Ascending aorta (tissue), 2 donors: ENCODE data around the gene TOP2A. TPM values are rescaled to one million over a fixed set of nuclear protein-coding genes. Genes with fewer than 3 reads are reported as not detected.

Experiments used
- DNase-seq, 2 donors: peaks; one replicate each; pipeline ENCODE4 v3.0.0-alpha.2; 2019; ENCODE audit warnings: low spot score in 2 of 2
- H3K27ac ChIP-seq, 2 donors: fragments of 200-600 bp; sonication (generic); one replicate each; pipeline ENCODE4 v1.5.1; 2016 to 2017; ENCODE audit warnings: mild to moderate bottlenecking in 1 of 2
- H3K27me3 ChIP-seq: fragments of 200-600 bp; sonication (generic); one replicate; pipeline ENCODE4 v1.5.1; 2017
- H3K36me3 ChIP-seq, 2 donors: fragments of 200-600 bp; sonication (generic); one replicate each; pipeline ENCODE4 v1.5.1; 2016
- H3K4me1 ChIP-seq, 2 donors: fragments of 200-600 bp; sonication (generic); one replicate each; pipeline ENCODE4 v1.5.1; 2016 to 2017; ENCODE audit warnings: mild to moderate bottlenecking in 1 of 2
- H3K4me3 ChIP-seq, 2 donors: fragments of 200-600 bp; sonication (generic); one replicate each; pipeline ENCODE4 v1.5.1; 2016 to 2017; ENCODE audit warnings: mild to moderate bottlenecking in 1 of 2
- H3K9me3 ChIP-seq, 2 donors: fragments of 200-600 bp; sonication (generic); one replicate each; pipeline ENCODE4 v1.5.1; 2016
- intact Hi-C: fragments of 100-400 bp; cut with DNase I; formaldehyde crosslinking; loops from one replicate; pipeline ENCODE4 v1.15.1; 2023
- total RNA-seq: library from RNA; depleted of rRNA; stranded (reverse); fragments of >200 nt; gene quantifications from one replicate; pipeline ENCODE4 v1.1.0, GENCODE V29; 2016
- TF ChIP-seq, protein P1 (sequence below), 3 experiments: fragments of 200-600 bp in 2 of 3; fragments of 450-650 bp in 1 of 3; sonication (generic) in 2 of 3; IDR thresholded peaks; one replicate each; pipeline ENCODE4 v1.5.1; 2016 to 2019; ENCODE audit warnings: antibody characterized with exemption in 3 of 3, mild to moderate bottlenecking in 1 of 3, moderate library complexity in 1 of 3

Gene TOP2A
- total RNA-seq, 1 donor from 2014 or later: 0.11 TPM

DNA sequence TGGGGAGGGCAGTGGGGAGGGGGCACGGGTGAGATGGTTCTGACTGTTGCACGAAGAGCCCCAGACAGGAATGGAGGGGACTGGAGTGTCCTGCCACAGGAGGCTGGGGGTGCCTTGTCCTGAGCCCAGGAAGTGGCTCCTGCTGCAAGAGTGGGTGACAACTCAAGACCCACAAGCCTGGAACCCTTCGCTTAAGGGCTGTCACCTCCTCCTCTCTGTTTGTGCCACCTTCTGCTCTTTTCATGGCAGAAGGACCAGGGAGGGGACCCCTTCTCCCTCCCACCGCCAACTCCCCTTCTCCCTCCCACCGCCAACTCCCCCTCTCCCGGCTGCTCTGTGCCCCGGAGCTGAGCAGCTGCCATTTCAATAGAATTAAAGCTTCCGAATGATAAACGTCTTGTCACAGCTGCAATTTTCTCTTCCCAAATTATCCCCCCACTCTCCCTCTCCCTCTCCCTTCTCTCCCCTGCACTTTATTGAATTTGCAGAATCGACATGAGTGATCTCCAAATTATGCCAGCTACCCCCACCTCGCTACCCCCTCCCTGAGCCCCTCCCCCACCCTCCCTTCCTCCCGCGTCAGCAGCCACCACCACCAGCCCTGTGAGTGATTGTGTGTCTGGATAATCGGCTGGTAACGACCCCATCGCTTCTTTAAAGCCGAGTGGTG, 66.9 kb downstream of the TOP2A start:
- TF ChIP-seq, protein P1, sequence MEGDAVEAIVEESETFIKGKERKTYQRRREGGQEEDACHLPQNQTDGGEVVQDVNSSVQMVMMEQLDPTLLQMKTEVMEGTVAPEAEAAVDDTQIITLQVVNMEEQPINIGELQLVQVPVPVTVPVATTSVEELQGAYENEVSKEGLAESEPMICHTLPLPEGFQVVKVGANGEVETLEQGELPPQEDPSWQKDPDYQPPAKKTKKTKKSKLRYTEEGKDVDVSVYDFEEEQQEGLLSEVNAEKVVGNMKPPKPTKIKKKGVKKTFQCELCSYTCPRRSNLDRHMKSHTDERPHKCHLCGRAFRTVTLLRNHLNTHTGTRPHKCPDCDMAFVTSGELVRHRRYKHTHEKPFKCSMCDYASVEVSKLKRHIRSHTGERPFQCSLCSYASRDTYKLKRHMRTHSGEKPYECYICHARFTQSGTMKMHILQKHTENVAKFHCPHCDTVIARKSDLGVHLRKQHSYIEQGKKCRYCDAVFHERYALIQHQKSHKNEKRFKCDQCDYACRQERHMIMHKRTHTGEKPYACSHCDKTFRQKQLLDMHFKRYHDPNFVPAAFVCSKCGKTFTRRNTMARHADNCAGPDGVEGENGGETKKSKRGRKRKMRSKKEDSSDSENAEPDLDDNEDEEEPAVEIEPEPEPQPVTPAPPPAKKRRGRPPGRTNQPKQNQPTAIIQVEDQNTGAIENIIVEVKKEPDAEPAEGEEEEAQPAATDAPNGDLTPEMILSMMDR (IDR thresholded peaks at IDR 0.05): no peak
- peaks cover 27 to 42% of the 10 kb centered on the region in 2 donors for H3K4me1 ChIP-seq
- peak overlapping the region in 1 of 2 donors; percentile 21 for H3K27ac ChIP-seq
- no peak overlapping the region for H3K4me3 ChIP-seq
- no peaks in the 10 kb centered on the region for H3K27me3 ChIP-seq
- H3K36me3 ChIP-seq: peaks cover 35 to 61% of the 10 kb centered on the region in 2 donors
- intact Hi-C loops: no loop called here
- no peak for DNase-seq
- H3K9me3 ChIP-seq: no peaks in the 10 kb centered on the region

DNA sequence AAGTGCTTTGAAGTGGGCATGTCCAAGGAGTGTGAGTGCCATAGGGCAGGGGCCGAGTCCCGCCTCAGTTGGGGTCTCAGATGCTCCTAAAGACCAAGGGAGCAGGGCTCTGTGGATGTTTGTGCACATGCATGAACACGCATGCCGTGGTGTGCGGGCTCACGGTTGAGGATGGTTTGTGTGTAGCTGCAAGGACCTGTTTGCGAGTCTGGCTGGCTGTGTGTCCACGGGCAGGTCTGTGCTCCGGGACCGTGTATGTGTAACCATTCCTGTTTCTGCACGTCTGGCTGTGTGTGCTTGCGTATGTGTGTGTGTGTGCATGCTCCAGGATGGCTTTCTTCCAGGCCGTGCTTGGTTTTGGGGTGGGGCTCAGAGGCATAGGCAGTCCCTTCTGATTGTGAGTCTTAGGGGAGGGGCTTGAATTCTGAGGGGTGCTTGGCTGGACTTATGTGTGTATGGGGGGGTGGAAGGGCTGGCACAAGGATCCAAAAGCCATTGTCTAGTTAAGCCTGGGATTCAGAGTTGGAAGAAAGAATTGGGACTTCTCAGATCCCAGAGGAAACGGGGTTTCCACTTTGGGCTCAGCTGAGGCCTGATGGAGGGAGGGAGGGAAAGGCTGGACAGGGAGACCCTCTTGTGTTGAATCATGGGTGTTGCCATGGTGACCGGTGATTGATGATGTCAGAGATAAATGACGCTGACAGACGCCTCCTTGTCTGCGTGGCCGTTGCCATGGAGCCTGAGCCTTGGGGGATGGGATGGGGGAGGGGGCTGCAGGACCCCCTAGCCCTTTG, 67.6 kb downstream of the TOP2A start:
- intact Hi-C loops: no loop called here
- Histone ChIP-seq H3K4me1 (peaks cover 29 to 48% of the 10 kb centered on the region in 2 donors), H3K36me3 (peaks cover 31 to 54% of the 10 kb centered on the region in 2 donors)

DNA sequence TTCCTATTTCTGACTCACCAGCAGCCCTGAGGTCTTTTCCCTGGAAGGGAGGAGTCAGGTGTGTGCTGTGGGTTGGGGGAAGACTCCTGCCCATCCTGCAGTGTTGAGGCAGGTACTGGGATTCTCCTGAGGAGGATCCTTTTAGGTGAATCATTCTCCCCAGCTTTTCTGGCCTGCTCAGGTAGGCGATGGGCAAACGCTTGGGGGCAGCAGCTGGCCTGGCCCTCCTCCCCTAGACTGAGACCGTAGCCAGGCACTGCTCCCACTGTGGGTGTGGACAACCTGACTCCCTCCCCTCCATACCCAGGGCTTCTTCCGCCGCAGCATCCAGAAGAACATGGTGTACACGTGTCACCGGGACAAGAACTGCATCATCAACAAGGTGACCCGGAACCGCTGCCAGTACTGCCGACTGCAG, 68.2 kb downstream of the TOP2A start:
- peaks cover 29 to 53% of the 10 kb centered on the region in 2 donors for H3K4me1 ChIP-seq
- TF ChIP-seq, protein P1 (IDR thresholded peaks at IDR 0.05): no peak
- peak overlapping the region in 1 of 2 donors; percentile 7 for H3K27ac ChIP-seq
- no peaks in the 10 kb centered on the region for H3K27me3 ChIP-seq
- peaks cover 27 to 48% of the 10 kb centered on the region in 2 donors for H3K36me3 ChIP-seq
- no peak for DNase-seq
- H3K9me3 ChIP-seq: no peaks in the 10 kb centered on the region
- no peak overlapping the region for H3K4me3 ChIP-seq
- intact Hi-C loops: no loop called here

More for the DNA sequence above, 67.6 kb downstream of the TOP2A start:
- Histone ChIP-seq H3K27ac (peak overlapping the region in 1 of 2 donors; percentile 21), H3K9me3 (no peaks in the 10 kb centered on the region), H3K4me3 (no peak overlapping the region), H3K27me3 (no peaks in the 10 kb centered on the region)
- TF ChIP-seq, protein P1 (IDR thresholded peaks at IDR 0.05): no peak
- DNase-seq: no peak

DNA sequence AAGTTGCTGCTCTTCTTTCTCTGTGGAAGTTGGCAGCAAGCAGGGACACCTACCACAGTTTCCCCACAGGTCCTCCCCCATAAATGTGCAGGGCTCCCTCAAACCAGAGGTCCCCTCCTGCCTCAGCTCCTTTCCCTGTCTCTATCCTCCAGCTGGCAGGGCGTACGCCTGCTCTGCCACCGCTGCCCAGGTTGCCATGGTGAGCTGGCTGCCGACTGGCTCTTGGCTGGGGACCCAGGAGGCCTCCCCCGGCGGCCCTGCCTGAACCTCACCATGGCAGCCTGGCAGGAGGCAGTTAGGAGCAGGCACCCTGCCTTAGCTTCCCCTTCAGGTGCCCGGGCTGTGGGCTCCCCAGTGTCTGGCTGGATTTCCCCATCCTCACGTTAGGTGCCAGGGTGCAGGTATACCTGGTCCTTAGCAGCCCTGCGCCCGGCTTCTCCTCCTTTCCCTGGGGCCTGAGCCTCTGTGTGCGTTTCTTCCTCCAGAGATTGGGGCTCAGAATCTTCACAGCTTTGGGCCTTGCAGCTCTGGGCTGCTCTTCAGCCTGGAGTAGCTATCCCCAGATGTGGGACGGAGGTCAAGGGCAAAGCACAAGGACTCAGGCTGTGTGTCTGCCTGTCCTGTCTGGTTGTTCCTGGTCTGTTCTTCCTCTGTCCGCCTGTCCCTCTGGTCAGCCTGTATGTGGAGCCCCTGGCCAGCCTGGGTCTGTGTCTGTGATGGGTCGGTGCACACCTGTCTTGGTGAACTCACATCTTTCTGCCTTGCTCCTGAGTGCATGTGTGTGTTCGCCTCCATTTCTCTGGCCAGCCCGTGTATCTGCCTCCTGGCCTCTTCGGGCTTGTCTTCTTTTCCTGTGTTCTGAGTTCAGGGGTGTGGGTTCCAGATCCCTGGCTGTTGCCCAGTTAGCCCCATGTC, 68.9 kb downstream of the TOP2A start:
- Histone ChIP-seq H3K27me3 (no peaks in the 10 kb centered on the region), H3K36me3 (peaks cover 22 to 41% of the 10 kb centered on the region in 2 donors), H3K4me1 (peaks cover 29 to 56% of the 10 kb centered on the region in 2 donors), H3K27ac (peak overlapping the region; percentile 47 to 92), H3K9me3 (no peaks in the 10 kb centered on the region), H3K4me3 (no peak overlapping the region)
- peak in 1 of 2 donors; percentile 82 for DNase-seq
- intact Hi-C loops: no loop called here
- TF ChIP-seq, protein P1 (IDR thresholded peaks at IDR 0.05): no peak

DNA sequence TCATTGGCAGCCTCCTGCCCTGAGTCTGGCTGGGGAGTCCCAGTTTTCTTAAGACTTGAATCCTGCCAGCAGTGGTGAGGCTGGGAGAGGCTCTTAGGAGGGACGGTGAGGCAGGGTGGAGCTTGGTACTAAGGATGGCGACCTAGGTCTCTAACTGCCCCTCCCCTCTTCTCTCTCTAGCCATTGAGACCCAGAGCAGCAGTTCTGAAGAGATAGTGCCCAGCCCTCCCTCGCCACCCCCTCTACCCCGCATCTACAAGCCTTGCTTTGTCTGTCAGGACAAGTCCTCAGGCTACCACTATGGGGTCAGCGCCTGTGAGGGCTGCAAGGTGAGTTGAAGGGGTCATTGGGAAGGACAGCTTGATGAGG, 69.6 kb downstream of the TOP2A start:
- peaks cover 22 to 37% of the 10 kb centered on the region in 2 donors for H3K36me3 ChIP-seq
- TF ChIP-seq, protein P1 (IDR thresholded peaks at IDR 0.05): no peak
- peaks cover 29 to 56% of the 10 kb centered on the region in 2 donors for H3K4me1 ChIP-seq
- no peak for DNase-seq
- H3K27ac ChIP-seq: peak overlapping the region; percentile 47 to 92
- intact Hi-C loops: no loop called here
- no peaks in the 10 kb centered on the region for H3K27me3 ChIP-seq
- H3K9me3 ChIP-seq: no peaks in the 10 kb centered on the region
- no peak overlapping the region for H3K4me3 ChIP-seq
